Stimulated activated memory B cell treated with anti-CD40 and anti-IgM and Interleukin-4, amounts not matched to agents 10 μg/mL and 1 μg/mL and 100 μg/mL, for 72 hours (primary cell): ENCODE data around the gene POLRMT.
"Not testable (repeated sequence)": the region's sequence is repeated elsewhere in the genome, so short reads cannot be mapped to it uniquely, and the experiment has no call there.

ENCODE experiments used
- ATAC-seq: fragments of 150-1000 bp; cut with Tn5 transposase; 2 replicates; pipeline ENCODE4 v1.10.0; 2021
- H3K27ac Mint-ChIP-seq: one replicate; pipeline ENCODE4 v1.8.0; 2022; ENCODE audit warnings: mild to moderate bottlenecking, mixed read lengths
- H3K27me3 Mint-ChIP-seq: one replicate; pipeline ENCODE4 v1.8.0; 2022; ENCODE audit warnings: mixed read lengths
- H3K36me3 Mint-ChIP-seq: one replicate; pipeline ENCODE4 v1.8.0; 2022; ENCODE audit warnings: mixed read lengths
- H3K4me1 Mint-ChIP-seq: one replicate; pipeline ENCODE4 v1.8.0; 2022; ENCODE audit warnings: mixed read lengths
- H3K4me3 Mint-ChIP-seq: one replicate; pipeline ENCODE4 v1.8.0; 2022; ENCODE audit warnings: mild to moderate bottlenecking, moderate library complexity, mixed read lengths
- H3K9me3 Mint-ChIP-seq: one replicate; pipeline ENCODE4 v1.8.0; 2022; ENCODE audit warnings: mixed read lengths

Gene POLRMT

DNA sequence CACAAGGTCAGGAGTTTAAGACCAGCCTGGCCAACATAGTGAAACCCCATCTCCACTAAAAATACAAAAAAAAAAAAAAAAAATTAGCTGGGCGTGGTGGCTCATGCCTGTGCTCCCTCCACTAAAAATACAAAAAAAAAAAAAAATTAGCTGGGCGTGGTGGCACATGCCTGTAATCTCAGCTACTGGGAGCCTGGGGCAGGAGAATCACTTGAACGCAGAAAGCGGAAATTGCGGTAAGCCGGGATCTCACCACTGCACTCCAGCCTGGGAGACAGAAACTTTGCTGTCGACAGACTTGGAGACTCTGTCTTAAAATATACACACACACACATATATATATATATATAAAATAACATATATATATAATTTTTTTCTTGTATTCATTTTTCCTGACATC lies 6.8 kb downstream of the POLRMT start:
- peaks cover 42% of the 10 kb centered on the region for H3K36me3 Mint-ChIP-seq
- not testable (repeated sequence) for ATAC-seq, H3K4me3 Mint-ChIP-seq, H3K9me3 Mint-ChIP-seq, H3K27ac Mint-ChIP-seq, H3K27me3 Mint-ChIP-seq
- peaks cover 20% of the 10 kb centered on the region for H3K4me1 Mint-ChIP-seq

DNA sequence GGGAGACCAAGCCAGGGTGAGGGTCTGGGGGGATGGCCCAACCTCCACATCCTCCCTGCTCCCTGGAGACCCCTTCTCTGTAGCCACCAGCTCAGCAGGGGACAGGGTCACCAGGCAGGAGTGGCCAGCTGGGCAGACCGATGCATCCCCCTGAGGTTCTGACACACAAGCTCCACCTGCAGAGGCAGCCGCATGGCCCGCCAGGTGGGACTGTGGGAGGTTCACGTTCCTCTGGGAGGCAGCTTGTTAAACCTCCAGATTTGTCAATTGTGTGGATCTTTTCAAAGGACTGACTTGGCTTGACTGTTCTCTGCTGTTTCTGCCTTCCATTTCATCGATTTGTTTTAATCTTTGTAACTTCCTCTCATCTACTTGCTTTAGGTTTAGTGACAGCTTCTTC lies 8.1 kb downstream of the POLRMT start:
- Mint-ChIP-seq H3K4me1 (peaks cover 13% of the 10 kb centered on the region), H3K27ac (no peak overlapping the region), H3K36me3 (peaks cover 41% of the 10 kb centered on the region), H3K9me3 (no peaks in the 10 kb centered on the region), H3K27me3 (no peaks in the 10 kb centered on the region), H3K4me3 (no peak overlapping the region)
- ATAC-seq = no peak

- no peaks in the 10 kb centered on the region for H3K9me3 Mint-ChIP-seq
- H3K27ac Mint-ChIP-seq = no peak overlapping the region
- peaks cover 41% of the 10 kb centered on the region for H3K36me3 Mint-ChIP-seq
- H3K27me3 Mint-ChIP-seq = no peaks in the 10 kb centered on the region
- ATAC-seq = no peak
- H3K4me3 Mint-ChIP-seq = no peak overlapping the region
- H3K4me1 Mint-ChIP-seq = peaks cover 7% of the 10 kb centered on the region
Observed at GRCh38 chr19:624433-625109, 8.8 kb downstream of the POLRMT start.

DNA sequence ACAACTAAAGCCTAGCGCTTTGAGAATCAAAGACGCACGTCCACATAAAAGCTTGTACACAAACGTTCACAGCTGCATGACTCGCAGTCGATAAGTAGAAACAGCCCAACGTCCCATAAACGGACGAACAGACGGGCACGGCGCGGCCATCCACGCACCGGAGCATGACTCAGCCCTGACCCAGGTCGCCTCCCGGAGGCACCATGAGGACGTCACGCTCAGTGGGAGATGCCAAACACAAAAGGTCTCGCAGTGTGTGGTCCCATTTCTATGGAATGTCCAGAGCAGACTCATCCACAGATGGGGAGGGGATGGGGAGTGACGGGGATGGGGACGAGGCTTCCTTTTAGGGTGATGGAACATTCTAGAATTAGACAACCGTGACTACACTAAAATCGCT lies 9.4 kb downstream of the POLRMT start:
- Mint-ChIP-seq H3K4me1 (peaks cover 6% of the 10 kb centered on the region), H3K27me3 (no peaks in the 10 kb centered on the region), H3K9me3 (no peaks in the 10 kb centered on the region), H3K27ac (no peak overlapping the region), H3K36me3 (peaks cover 40% of the 10 kb centered on the region), H3K4me3 (no peak overlapping the region)
- ATAC-seq = no peak

DNA sequence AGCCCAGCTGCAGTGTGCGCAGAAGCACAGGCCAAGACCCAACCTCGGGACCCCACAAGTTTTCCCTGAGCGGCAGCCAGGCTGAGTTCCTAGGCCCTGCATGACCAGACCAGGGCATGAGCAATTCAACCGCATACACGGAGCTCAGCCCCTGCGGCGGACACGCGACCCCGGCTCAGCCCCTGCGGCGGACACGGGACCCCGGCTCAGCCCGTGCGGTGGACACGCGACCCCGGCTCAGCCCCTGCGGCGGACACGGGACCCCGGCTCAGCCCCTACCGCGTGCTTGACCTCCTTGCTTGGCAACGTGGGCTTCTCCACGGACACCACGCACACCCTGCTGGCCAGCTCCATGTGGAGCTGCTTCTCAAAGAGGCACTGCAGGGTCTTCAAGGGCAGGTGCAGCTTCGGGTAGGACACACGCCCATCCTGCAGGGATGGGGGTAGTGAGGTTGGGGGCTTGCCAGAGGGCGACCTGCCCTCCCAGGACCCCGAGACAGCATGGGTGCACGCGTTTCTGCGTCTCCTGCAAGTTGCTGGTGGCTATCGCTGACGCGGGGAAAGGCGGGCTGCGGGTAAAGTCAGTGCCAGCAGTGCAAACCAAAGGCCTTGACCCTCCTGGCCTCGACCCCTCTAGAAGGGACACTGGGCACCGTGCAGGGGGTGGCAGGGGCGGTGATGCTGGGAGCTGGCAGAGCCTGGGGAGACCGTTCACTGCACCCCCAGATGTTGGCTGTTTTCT lies 10.0 kb downstream of the POLRMT start:
- H3K4me3 Mint-ChIP-seq = no peak overlapping the region
- no peak overlapping the region for H3K27ac Mint-ChIP-seq
- ATAC-seq = no peak
- H3K27me3 Mint-ChIP-seq = no peaks in the 10 kb centered on the region
- H3K9me3 Mint-ChIP-seq = no peaks in the 10 kb centered on the region
- peaks cover 4% of the 10 kb centered on the region for H3K4me1 Mint-ChIP-seq
- peaks cover 40% of the 10 kb centered on the region for H3K36me3 Mint-ChIP-seq

DNA sequence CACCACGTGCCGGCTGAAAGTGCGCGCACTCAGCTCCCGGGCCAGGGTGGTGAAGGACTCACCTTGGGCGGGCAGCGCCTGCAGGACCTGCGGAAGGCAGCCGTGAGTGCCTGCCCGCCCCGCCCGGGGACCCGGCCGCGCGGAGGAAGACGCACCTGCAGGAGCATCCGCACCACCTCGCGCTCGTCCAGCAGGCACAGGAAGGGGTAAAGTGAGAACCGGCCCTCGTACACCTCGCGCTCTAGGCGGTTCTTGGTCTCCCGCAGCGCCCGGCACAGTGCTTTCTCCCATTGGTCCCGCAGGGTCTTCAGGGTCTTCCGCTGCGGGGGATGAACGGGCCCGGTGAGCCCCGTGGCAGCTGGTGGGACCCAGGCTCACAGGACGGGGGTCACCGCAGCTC lies 10.7 kb downstream of the POLRMT start:
- ATAC-seq = no peak
- H3K4me1 Mint-ChIP-seq = peaks cover 4% of the 10 kb centered on the region
- H3K9me3 Mint-ChIP-seq = no peaks in the 10 kb centered on the region
- H3K27ac Mint-ChIP-seq = no peak overlapping the region
- H3K27me3 Mint-ChIP-seq = no peaks in the 10 kb centered on the region
- no peak overlapping the region for H3K4me3 Mint-ChIP-seq
- peaks cover 42% of the 10 kb centered on the region for H3K36me3 Mint-ChIP-seq

- H3K27ac Mint-ChIP-seq = no peak overlapping the region
Observed at GRCh38 chr19:621819-622218, 11.5 kb downstream of the POLRMT start.

GRCh38 chr19:621191-621590 lies 12.1 kb downstream of the POLRMT start:
- H3K36me3 Mint-ChIP-seq = peaks cover 52% of the 10 kb centered on the region

More at GRCh38 chr19:621819-622218, 11.5 kb downstream of the POLRMT start:
- H3K4me1 Mint-ChIP-seq = peaks cover 13% of the 10 kb centered on the region
- ATAC-seq = no peak
- no peak overlapping the region for H3K4me3 Mint-ChIP-seq
- H3K36me3 Mint-ChIP-seq = peaks cover 51% of the 10 kb centered on the region
- H3K27me3 Mint-ChIP-seq = no peaks in the 10 kb centered on the region
- H3K9me3 Mint-ChIP-seq = no peaks in the 10 kb centered on the region

DNA sequence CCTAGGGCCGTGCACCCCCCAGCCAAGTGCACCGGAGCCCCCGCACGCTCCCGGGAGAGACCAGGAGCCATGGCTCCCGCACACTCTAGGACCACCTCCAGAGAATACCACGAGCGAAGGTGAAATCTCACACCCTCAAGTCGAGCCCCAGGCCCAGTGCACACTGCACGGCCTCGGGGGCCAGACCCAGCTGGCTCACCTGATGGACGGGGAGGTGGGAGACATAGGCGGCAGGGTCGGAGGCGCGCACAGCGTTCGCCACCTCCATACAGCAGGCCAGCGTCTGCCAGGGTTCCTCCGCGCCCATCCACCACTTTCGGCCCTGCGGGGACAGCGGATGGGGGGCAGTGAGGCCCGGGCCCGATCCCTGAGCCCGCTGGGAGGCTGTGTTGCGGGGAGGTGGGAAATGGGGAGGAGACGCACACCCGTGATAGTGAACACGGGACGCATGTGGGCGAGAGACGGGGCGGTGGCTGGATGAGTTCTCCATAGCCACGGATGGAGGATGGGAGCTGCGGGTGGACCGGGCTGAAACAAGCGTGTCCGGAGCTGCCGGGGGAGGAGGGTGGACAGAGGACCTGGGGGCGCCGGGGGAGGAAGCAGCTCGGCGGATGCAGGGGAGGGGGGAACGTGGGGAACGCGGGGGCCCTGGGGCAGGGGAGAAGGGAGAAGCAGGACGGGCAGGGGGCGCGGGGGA lies 13.0 kb downstream of the POLRMT start:
- Mint-ChIP-seq H3K9me3 (no peaks in the 10 kb centered on the region), H3K4me1 (peaks cover 14% of the 10 kb centered on the region), H3K36me3 (peaks cover 46% of the 10 kb centered on the region), H3K27me3 (no peaks in the 10 kb centered on the region), H3K27ac (no peak overlapping the region), H3K4me3 (no peak overlapping the region)
- peak; percentile 6 for ATAC-seq

More at GRCh38 chr19:621191-621590, 12.1 kb downstream of the POLRMT start:
- peaks cover 14% of the 10 kb centered on the region for H3K4me1 Mint-ChIP-seq
- H3K4me3 Mint-ChIP-seq, H3K27me3 Mint-ChIP-seq, H3K27ac Mint-ChIP-seq, H3K9me3 Mint-ChIP-seq, ATAC-seq: not testable (repeated sequence)

DNA sequence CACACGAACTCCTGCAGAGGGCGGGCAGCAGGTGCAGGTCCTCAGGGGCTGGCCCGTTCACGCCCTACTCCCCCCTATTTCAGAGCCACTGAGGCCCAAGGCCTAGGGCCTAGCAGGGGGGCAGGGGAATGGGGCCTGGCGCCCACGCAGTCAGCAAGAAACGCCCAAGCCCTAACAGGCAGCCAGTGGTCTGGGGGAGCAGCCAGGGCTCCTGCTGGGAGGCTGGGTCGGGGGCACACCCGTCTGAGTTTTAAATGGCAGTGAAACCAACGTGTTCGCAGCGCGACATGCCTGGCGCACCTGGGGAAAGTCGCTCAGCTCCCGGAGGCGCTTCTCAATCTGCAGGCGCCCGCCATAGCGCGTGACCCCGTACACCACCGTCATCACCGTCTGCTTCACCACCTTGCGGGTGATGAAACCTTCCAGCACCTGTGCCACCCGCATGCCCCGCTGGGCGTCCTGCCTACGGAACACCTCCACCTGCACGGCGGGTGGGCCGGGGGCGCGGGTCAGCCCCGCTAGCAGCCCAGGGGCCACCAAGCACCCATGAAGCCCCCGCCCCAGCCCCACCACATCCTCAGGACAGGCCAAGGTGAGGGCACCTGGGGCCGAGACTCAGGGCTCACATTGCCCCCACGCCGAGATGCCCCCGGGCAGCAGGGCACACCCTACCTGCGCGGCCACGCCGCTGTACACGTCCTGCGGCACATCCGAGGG lies 13.9 kb downstream of the POLRMT start:
- Mint-ChIP-seq H3K36me3 (peaks cover 46% of the 10 kb centered on the region), H3K4me3 (no peak overlapping the region), H3K9me3 (no peaks in the 10 kb centered on the region), H3K4me1 (peaks cover 14% of the 10 kb centered on the region), H3K27me3 (peaks cover 3% of the 10 kb centered on the region), H3K27ac (no peak overlapping the region)
- ATAC-seq = no peak

DNA sequence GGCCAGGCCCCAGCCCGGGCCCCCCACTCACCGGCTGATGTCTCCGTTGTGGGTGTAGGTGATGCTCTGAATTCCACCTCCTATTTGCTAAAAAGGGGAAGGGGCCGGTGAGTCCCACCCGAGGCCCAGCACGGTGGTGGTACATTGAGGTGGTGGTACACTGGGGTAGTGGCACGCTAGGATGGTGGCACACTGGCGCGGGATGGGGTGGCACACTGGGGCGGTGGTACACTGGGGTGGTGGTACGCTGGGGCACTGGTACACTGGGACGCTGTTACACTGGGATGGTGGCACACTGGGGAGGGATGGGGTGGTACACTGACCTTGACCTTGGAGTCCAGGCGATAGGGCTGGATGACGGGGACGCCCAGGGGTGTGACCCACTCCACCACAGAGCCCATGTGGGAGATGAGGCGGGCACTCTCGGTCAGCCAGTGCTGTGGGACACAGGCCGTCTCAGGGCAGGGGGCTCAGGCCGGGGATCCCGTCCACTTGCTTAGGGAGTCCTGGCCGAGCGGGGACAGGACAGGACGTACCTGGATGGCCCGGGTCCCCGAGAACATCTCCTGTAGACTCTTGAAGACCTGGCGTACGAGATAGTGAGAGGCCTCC lies 14.6 kb downstream of the POLRMT start:
- Mint-ChIP-seq H3K27ac (peak overlapping the region; percentile 19), H3K9me3 (no peaks in the 10 kb centered on the region), H3K4me3 (no peak overlapping the region), H3K27me3 (peaks cover 9% of the 10 kb centered on the region), H3K4me1 (peaks cover 14% of the 10 kb centered on the region), H3K36me3 (peaks cover 51% of the 10 kb centered on the region)
- no peak for ATAC-seq

DNA sequence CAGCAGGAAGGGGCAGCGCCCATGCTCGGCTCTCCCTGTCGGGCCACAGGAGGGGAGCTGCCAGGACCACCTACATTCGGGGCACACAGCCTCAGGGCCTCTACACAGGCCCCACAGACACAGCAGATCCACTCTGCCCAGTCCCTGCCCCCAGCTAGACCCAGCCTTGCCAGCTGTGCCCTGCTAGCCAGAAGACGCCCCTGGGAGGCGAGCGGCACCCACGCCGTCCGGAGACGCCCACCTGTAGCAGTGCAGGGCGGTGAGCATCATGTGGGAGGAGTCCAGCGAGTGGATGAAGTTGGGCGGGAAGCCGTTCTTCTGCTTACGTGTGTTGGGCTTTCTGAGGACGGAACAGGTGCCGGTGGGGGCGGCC lies 15.1 kb downstream of the POLRMT start:
- Mint-ChIP-seq H3K36me3 (peaks cover 46% of the 10 kb centered on the region), H3K4me3 (no peak overlapping the region), H3K27me3 (peaks cover 9% of the 10 kb centered on the region), H3K27ac (peak overlapping the region; percentile 19), H3K4me1 (peaks cover 14% of the 10 kb centered on the region), H3K9me3 (no peaks in the 10 kb centered on the region)
- no peak for ATAC-seq

- Mint-ChIP-seq H3K27me3 (peaks cover 9% of the 10 kb centered on the region), H3K4me3 (no peak overlapping the region), H3K36me3 (peaks cover 49% of the 10 kb centered on the region), H3K9me3 (no peaks in the 10 kb centered on the region), H3K4me1 (peaks cover 14% of the 10 kb centered on the region), H3K27ac (no peak overlapping the region)
- no peak for ATAC-seq
Observed at GRCh38 chr19:617551-618246, 15.6 kb downstream of the POLRMT start.

DNA sequence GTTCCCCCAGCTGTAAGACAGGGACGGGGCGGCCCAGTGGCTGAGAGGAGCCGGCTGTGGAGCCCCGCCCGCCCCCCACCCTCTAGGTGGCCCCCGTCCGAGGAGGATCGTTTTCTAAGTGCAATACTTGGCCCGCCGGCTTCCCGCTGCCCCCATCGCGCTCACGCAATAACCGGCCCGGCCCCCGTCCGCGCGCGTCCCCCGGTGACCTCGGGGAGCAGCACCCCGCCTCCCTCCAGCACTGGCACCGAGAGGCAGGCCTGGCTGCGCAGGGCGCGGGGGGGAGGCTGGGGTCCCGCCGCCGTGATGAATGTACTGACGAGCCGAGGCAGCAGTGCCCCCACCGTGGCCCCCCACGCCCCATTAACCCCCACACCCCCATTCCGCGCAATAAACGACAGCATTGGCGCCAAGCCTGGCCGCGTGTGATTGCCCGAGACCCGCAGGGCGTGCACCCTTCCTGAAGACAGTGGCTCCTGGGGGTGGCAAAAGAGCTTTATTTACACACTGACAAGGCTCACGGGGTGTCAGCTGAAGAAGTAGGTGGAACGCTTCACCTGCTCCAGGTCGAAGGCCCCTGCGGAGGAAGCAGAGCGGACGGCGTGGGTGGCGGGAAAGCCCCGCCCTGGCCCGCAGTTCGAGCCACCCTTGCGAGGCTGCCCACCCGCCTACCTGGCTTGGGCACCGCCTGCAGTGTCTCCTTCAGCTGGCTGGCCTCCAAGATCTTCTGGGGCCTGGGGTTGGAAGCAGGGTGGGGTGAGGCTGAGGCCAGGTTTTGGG lies 16.4 kb downstream of the POLRMT start:
- Mint-ChIP-seq H3K36me3 (peaks cover 49% of the 10 kb centered on the region), H3K27me3 (peaks cover 9% of the 10 kb centered on the region), H3K27ac (no peak overlapping the region), H3K4me3 (peak overlapping the region; percentile 47), H3K9me3 (no peaks in the 10 kb centered on the region), H3K4me1 (peaks cover 14% of the 10 kb centered on the region)
- ATAC-seq = peak; percentile 4
